ENCODE data around the gene MTAP.

Gene MTAP

DNA sequence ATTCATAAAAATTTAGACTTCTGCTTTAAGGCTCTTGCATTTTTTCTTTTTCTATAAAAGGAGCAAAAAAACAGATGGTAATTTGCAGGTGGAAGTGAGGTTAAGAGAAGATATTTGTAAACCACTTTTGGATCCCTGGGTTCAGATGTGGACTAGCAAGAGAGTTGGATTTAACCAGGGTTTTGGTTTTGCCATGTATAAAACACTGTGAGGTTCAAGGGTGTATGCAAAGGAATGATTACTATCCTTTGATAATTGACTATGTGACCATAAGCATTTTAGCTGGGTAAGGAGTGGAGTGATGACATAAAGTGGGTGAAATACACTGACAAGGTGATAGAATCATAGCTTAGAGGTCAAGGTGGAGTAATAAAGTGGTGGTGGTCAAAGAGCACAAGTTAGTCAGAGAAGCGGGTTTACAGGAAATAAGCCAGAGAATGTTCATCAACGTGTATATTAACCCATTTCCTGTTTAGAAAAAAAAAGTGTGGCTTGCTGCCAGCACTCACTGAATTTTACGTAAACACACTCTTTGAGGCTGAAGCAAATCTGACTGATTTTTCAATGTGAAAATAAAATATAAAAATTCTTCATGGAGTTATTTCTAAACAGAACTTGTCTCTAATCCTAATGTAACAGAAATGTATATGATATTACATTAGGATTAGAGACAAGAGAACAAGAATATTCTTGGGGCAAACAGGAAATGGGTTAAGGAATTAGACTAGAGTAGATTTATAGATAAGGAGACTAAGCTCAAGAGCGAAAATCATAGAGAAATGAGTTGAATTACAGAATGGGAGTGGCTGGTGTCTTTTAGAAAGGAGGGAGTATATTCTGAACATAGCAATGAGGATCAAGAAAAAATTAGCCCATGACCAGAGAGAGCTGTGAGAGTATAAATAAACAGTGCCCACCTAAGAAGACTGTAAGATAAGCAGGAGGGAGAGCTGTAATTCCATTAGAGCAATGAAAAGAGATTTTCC is 117.2 kb downstream of the MTAP start:
- H3K4me3 ChIP-seq (replicated peaks; ENCODE audit: insufficient read depth, low read length) = no peak overlapping the region
- H3K27ac ChIP-seq (replicated peaks) = peak overlapping the region; percentile 22; the same call in 1 of the 2 replicates
- no peak for TF ChIP-seq POLR2AphosphoS5 (IDR thresholded peaks at IDR 0.05; ENCODE audit: low read depth)
- no peak for TF ChIP-seq SPI1 (IDR thresholded peaks at IDR 0.05; ENCODE audit: borderline replicate concordance, low read depth)
- TF ChIP-seq, protein P1, sequence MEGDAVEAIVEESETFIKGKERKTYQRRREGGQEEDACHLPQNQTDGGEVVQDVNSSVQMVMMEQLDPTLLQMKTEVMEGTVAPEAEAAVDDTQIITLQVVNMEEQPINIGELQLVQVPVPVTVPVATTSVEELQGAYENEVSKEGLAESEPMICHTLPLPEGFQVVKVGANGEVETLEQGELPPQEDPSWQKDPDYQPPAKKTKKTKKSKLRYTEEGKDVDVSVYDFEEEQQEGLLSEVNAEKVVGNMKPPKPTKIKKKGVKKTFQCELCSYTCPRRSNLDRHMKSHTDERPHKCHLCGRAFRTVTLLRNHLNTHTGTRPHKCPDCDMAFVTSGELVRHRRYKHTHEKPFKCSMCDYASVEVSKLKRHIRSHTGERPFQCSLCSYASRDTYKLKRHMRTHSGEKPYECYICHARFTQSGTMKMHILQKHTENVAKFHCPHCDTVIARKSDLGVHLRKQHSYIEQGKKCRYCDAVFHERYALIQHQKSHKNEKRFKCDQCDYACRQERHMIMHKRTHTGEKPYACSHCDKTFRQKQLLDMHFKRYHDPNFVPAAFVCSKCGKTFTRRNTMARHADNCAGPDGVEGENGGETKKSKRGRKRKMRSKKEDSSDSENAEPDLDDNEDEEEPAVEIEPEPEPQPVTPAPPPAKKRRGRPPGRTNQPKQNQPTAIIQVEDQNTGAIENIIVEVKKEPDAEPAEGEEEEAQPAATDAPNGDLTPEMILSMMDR (IDR thresholded peaks at IDR 0.05; ENCODE audit: insufficient read depth, low read length) = no peak
- TF ChIP-seq GABPA (IDR thresholded peaks at IDR 0.05; ENCODE audit: low read depth) = no peak
- TF ChIP-seq, protein P2, sequence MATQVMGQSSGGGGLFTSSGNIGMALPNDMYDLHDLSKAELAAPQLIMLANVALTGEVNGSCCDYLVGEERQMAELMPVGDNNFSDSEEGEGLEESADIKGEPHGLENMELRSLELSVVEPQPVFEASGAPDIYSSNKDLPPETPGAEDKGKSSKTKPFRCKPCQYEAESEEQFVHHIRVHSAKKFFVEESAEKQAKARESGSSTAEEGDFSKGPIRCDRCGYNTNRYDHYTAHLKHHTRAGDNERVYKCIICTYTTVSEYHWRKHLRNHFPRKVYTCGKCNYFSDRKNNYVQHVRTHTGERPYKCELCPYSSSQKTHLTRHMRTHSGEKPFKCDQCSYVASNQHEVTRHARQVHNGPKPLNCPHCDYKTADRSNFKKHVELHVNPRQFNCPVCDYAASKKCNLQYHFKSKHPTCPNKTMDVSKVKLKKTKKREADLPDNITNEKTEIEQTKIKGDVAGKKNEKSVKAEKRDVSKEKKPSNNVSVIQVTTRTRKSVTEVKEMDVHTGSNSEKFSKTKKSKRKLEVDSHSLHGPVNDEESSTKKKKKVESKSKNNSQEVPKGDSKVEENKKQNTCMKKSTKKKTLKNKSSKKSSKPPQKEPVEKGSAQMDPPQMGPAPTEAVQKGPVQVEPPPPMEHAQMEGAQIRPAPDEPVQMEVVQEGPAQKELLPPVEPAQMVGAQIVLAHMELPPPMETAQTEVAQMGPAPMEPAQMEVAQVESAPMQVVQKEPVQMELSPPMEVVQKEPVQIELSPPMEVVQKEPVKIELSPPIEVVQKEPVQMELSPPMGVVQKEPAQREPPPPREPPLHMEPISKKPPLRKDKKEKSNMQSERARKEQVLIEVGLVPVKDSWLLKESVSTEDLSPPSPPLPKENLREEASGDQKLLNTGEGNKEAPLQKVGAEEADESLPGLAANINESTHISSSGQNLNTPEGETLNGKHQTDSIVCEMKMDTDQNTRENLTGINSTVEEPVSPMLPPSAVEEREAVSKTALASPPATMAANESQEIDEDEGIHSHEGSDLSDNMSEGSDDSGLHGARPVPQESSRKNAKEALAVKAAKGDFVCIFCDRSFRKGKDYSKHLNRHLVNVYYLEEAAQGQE (IDR thresholded peaks at IDR 0.05; ENCODE audit: insufficient replicate concordance, low read depth) = no peak
- DNase-seq (ENCODE audit: low read depth in 1 of 2, low spot score in 1 of 2) = peak in 1 of 2 experiments; percentile 42
- H3K27me3 ChIP-seq (ENCODE audit: insufficient read depth, poor library complexity, severe bottlenecking) = no peaks in the 10 kb centered on the region

DNA sequence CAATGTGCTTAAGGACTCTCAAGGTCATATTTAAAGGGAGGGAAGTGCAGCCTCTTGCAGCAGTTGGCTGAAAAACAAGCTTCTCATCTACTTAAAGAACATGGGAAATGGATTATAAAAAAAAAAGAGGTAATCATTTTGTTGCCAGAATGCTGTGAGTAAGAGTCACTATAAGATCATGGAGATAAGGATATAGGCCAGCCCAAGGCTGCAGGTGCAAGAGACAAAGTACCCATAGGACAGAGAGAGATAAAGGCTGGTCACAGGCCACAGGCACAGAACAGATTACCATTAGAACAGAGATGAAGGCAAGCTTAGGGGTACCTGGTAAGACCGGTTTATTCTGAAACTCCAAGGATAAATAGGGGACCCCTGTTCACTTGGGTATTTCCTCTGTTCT is 121.3 kb downstream of the MTAP start:
- no peak for TF ChIP-seq GABPA (IDR thresholded peaks at IDR 0.05; ENCODE audit: low read depth)
- TF ChIP-seq, protein P1 (IDR thresholded peaks at IDR 0.05; ENCODE audit: insufficient read depth, low read length) = no peak
- TF ChIP-seq POLR2AphosphoS5 (IDR thresholded peaks at IDR 0.05; ENCODE audit: low read depth) = no peak
- TF ChIP-seq SPI1 (IDR thresholded peaks at IDR 0.05; ENCODE audit: borderline replicate concordance, low read depth) = no peak
- TF ChIP-seq, protein P2 (IDR thresholded peaks at IDR 0.05; ENCODE audit: insufficient replicate concordance, low read depth) = no peak
- H3K27me3 ChIP-seq (ENCODE audit: insufficient read depth, poor library complexity, severe bottlenecking) = no peaks in the 10 kb centered on the region
- H3K27ac ChIP-seq (replicated peaks) = no peak overlapping the region
- H3K4me3 ChIP-seq (replicated peaks; ENCODE audit: insufficient read depth, low read length) = no peak overlapping the region
- DNase-seq (ENCODE audit: low read depth in 1 of 2, low spot score in 1 of 2) = no peak

DNA sequence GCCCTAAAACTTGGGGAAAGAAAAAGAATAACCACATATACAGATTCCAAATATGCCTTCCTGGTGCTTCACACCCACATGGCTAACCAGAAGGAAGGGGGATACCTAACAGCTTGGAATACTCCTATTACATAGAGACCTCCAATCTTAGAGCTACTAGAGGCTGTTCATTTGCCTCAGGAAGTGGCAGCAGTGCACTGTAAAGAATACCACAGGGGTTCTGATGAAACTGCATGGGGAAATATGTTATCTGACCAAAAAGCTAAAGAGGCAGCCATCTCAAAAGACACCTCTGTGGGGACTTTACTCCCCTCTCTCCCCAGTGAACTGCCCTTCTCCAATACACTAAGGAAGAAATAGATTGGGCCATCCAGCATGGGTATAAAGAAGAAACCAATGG is 125.3 kb downstream of the MTAP start:
- Histone ChIP-seq H3K4me3 (replicated peaks; ENCODE audit: insufficient read depth, low read length) (no peak overlapping the region), H3K27me3 (ENCODE audit: insufficient read depth, poor library complexity, severe bottlenecking) (no peaks in the 10 kb centered on the region), H3K27ac (replicated peaks) (no peak overlapping the region)
- DNase-seq (ENCODE audit: low read depth in 1 of 2, low spot score in 1 of 2) = no peak
- TF ChIP-seq POLR2AphosphoS5 (IDR thresholded peaks at IDR 0.05; ENCODE audit: low read depth) = no peak
- TF ChIP-seq GABPA (IDR thresholded peaks at IDR 0.05; ENCODE audit: low read depth) = no peak
- TF ChIP-seq, protein P1 (IDR thresholded peaks at IDR 0.05; ENCODE audit: insufficient read depth, low read length) = no peak
- no peak for TF ChIP-seq SPI1 (IDR thresholded peaks at IDR 0.05; ENCODE audit: borderline replicate concordance, low read depth)
- TF ChIP-seq, protein P2 (IDR thresholded peaks at IDR 0.05; ENCODE audit: insufficient replicate concordance, low read depth) = no peak

Measured in HL-60 (cell line).